Measurements from ENCODE around the gene QPCT. TPM values are rescaled to one million over a fixed set of nuclear protein-coding genes. Genes with fewer than 3 reads are reported as not detected.
A peak's percentile ranks its signal among the peaks of the same experiment; 100 is the strongest.

Gene QPCT
- total and polyA plus RNA-seq, 7 donors: 0.36 to 10.6 (median 2.5) TPM

DNA sequence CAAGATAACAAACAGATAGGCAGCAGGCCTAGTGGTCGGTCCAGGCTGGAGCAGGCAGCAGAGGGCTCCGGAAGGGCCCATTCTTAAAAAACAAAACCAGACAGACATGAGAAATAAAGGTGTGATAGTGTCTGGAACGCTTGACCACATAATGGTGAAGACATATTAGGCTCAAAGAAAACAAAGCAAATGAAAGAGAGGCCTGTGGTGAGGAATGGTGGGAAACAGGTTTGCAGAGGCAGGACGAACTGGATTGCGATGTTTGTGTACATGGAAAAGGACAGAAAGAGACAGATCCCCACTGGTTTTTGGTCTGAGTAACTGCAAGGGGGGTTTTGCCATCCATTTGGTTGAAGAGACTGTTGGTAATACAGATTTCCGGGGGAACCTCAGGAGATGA is 19.9 kb downstream of the QPCT start:
- peaks cover 26% of the 10 kb centered on the region for H3K4me1 ChIP-seq
- intact Hi-C loops (cut with DNase I): loop anchor here in 1 of 2 donors (5.0 kb wide), 1 partner anchor 37 kb away; no protein-coding TSS in a partner anchor
- H3K9me3 ChIP-seq: no peaks in the 10 kb centered on the region

GRCh38 chr2:37365669-37366068 is 21.2 kb downstream of the QPCT start:
- no peaks in the 10 kb centered on the region for H3K27me3 ChIP-seq (ENCODE audit: insufficient read depth in 3 of 3, low read length in 2 of 3)
- WGBS, 3 donors: 19 to 45% (median 37%) methylated on average over 2 of the region's 2 CpGs
- H3K4me1 ChIP-seq: peaks cover 26% of the 10 kb centered on the region
- no peaks in the 10 kb centered on the region for H3K36me3 ChIP-seq (ENCODE audit: insufficient read depth in 1 of 2, low read depth in 1 of 2)
- H3K27ac ChIP-seq: peak overlapping the region; percentile 81
- no peaks in the 10 kb centered on the region for H3K9me3 ChIP-seq
- no peak overlapping the region for H3K4me3 ChIP-seq
- DNase-seq (no peak), ATAC-seq (peak; percentile 82 to 91 (median 88))
- intact Hi-C loops (cut with DNase I): no loop called here
- no peak for TF ChIP-seq CTCF (IDR thresholded peaks at IDR 0.05)

More for the DNA sequence above, 19.9 kb downstream of the QPCT start:
- H3K36me3 ChIP-seq (ENCODE audit: insufficient read depth in 1 of 2, low read depth in 1 of 2): no peaks in the 10 kb centered on the region
- no peak for DNase-seq
- no peak overlapping the region for H3K4me3 ChIP-seq
- no peak for ATAC-seq
- H3K27me3 ChIP-seq (ENCODE audit: insufficient read depth in 3 of 3, low read length in 2 of 3): no peaks in the 10 kb centered on the region
- TF ChIP-seq CTCF (IDR thresholded peaks at IDR 0.05): no peak
- 93 to 96% (median 95%) methylated on average over 6 of the region's 6 CpGs for WGBS, 3 donors
- H3K27ac ChIP-seq: no peak overlapping the region

DNA sequence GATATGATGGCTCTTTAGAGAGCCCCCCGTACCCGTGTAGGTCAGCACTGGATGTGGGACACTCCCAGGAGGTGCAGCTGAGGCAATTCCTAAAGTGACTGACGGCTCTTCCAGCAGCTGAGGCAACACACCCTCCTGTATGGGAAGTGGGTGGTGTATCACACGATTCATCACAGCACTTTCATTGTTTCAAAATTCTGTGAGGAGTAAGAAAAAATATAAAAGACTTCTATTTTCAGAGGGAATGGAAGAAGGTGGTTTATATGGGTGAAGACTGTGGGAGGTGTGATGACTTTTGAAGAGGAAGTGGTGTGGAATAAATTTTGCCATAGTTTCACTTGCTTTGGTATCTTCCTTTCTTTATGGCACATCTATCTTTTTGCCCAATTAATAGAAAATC is 22.3 kb downstream of the QPCT start:
- no peaks in the 10 kb centered on the region for H3K27me3 ChIP-seq (ENCODE audit: insufficient read depth in 3 of 3, low read length in 2 of 3)
- TF ChIP-seq CTCF (IDR thresholded peaks at IDR 0.05): no peak
- H3K36me3 ChIP-seq (ENCODE audit: insufficient read depth in 1 of 2, low read depth in 1 of 2): no peaks in the 10 kb centered on the region
- H3K27ac ChIP-seq: peak overlapping the region; percentile 81
- intact Hi-C loops (cut with DNase I): no loop called here
- H3K4me1 ChIP-seq: peaks cover 24% of the 10 kb centered on the region
- DNase-seq: no peak
- H3K9me3 ChIP-seq: no peaks in the 10 kb centered on the region
- WGBS, 3 donors: 72 to 82% (median 73%) methylated on average over 4 of the region's 4 CpGs
- no peak overlapping the region for H3K4me3 ChIP-seq
- ATAC-seq: no peak

DNA sequence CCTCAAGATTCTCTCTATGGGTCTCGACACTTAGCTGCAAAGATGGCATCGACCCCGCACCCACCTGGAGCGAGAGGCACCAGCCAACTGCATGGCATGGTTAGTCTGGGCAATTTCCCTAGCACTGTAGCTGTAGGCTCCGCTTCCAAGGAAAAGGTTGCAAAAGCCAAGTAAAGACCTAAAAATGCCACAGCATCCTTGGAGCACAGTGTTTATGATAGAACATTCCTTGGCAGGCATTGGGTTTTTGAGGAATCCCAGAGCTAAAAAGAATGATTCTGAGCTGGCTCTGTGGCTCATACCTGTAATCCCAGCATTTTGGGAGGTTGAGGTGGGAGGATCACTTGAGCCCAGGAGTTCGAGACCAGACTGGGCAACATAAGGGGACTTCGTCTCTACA is 22.9 kb downstream of the QPCT start:
- H3K27me3 ChIP-seq (ENCODE audit: insufficient read depth in 3 of 3, low read length in 2 of 3): no peaks in the 10 kb centered on the region
- peaks cover 19% of the 10 kb centered on the region for H3K4me1 ChIP-seq
- WGBS, 3 donors: 95 to 97% (median 96%) methylated on average over 7 of the region's 7 CpGs
- ATAC-seq (no peak), DNase-seq (no peak)
- intact Hi-C loops (cut with DNase I): no loop called here
- H3K27ac ChIP-seq: no peak overlapping the region
- no peaks in the 10 kb centered on the region for H3K9me3 ChIP-seq
- H3K36me3 ChIP-seq (ENCODE audit: insufficient read depth in 1 of 2, low read depth in 1 of 2): no peaks in the 10 kb centered on the region
- no peak overlapping the region for H3K4me3 ChIP-seq
- no peak for TF ChIP-seq CTCF (IDR thresholded peaks at IDR 0.05)

DNA sequence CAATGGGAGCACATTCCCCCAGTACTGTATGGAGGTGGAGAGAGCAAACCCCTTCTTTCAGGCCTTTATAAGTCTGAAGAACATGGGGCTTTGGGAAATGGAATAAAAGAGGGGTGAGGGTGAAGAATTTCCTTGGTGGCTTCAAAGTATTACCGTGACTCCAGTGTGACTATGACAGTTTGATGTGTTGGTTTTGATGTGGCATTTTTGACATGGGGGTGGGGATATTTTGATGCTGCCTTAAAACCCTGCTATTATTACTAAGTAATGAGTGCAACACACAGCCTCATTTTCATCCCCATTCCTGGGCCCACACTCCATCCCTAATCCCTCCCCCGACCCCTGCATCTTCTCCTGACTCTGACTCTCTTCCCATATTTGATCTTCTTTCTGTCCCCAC is 23.6 kb downstream of the QPCT start:
- ATAC-seq (no peak), DNase-seq (no peak)
- intact Hi-C loops (cut with DNase I): no loop called here
- Histone ChIP-seq H3K27ac (no peak overlapping the region), H3K27me3 (ENCODE audit: insufficient read depth in 3 of 3, low read length in 2 of 3) (no peaks in the 10 kb centered on the region), H3K4me1 (peaks cover 18% of the 10 kb centered on the region), H3K4me3 (no peak overlapping the region), H3K9me3 (no peaks in the 10 kb centered on the region), H3K36me3 (ENCODE audit: insufficient read depth in 1 of 2, low read depth in 1 of 2) (no peaks in the 10 kb centered on the region)
- WGBS, 3 donors: 92 to 96% (median 93%) methylated on average over 2 of the region's 2 CpGs
- no peak for TF ChIP-seq CTCF (IDR thresholded peaks at IDR 0.05)

Measured in psoas muscle (tissue), 8 donors.